Stimulated activated CD4-positive, alpha-beta T cell treated with anti-CD3 and anti-CD28 coated beads, TNF-alpha, amount 100 ng/mL, for 1 hour (primary cell): ENCODE data around the gene TGOLN2.

ENCODE experiments used
- DNase-seq, 3 donors: peaks; one replicate each; pipeline ENCODE4 v3.0.0-alpha.2; 2020; ENCODE audit warnings: low read depth in 3 of 3, low spot score in 1 of 3

Gene TGOLN2

DNA sequence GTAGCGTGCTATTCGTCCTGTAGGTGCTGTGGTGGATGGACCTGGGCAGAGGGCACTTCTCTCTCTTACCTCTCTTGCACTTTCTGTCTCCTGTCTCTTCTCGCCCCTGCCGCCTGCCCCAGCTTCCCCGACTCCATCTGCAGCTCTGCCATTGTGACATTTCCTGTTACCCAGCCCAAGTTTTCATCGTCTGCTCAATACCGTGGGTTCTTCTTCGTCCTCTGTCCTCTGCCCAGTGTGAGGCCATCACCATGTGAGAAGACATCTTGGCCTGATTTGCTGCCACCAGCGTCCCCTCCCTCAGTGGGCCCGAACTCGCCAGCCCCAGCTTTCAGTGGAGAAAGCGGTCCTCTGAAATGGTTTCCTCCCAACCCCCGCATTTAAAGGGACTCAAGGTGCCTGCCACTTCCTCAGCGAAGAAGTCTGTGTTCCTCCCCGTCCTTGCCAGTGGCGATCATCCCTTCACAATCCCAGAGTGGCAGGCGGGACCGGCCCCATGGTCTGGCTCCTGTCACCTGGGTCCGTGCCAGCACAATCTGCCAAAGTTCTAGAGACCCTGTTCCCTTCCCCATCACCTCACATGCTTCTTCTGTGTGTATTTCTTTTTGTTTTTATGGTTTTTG lies 18.0 kb downstream of the TGOLN2 start:
- no peak for DNase-seq

DNA sequence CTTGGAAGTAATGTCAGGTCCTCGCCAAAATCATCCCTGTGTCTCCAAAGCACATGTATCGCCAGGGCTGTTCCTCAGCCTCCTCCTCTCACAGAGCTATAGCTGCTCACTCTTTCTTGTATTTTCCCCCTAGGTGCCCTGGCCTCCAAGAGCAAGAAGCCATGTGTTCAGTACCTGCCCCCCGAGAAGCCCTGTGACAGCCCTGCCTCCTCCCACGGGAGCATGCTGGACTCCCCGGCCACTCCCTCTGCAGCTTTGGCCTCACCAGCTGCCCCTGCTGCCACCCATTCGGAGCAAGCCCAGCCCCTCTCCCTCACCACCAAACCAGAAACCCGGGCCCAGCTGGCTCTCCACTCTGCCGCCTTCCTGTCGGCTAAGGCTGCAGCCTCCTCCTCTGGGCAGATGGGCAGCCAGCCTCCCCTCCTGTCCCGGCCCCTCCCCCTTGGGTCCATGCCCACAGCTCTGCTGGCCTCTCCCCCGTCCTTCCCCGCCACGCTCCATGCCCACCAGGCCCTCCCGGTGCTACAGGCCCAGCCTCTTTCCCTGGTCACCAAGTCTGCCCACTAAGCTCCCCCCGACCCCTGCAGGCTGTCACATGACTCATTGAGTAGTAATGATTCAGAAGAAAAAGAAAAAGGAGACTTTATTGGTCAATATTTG lies 18.8 kb downstream of the TGOLN2 start:
- no peak for DNase-seq

DNA sequence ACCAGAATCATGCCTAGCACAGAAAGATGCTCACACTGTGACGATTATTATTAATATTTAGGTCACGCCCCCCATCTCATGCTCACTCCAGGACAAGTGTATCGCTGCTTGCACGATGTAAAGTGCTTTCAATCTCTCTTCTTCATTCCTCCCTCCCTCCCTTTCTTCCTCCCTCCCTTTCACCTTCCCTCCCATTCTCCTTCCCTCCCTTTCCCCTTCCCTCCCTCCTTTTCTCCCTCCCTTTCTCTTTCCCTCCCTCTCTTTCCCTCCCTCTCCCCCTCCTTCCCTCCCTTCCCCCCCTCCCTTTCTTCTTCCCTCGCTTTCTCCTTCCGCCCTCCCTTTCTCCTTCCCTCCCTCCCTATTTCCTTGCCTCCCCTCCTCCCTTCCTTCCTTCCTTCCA lies 19.6 kb downstream of the TGOLN2 start:
- DNase-seq = no peak

DNA sequence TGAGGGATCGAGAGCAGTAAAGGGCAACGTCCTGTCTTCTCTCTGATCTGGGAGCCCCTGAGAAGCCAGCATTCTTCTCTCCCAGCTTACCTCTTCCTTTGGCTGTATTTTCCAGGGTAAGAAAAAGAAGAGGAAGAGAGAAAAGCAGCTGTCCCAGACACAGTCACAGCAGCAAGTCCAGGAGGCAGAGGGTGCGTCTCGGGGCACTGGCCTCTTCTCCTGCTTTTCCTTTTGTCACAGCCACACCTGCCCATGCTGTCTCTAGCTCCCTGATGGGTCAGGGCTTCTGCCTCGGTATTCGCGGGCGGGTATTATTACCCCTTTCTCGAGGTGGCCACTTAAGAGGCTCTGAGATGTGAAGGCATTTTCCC lies 20.3 kb downstream of the TGOLN2 start:
- no peak for DNase-seq

DNA sequence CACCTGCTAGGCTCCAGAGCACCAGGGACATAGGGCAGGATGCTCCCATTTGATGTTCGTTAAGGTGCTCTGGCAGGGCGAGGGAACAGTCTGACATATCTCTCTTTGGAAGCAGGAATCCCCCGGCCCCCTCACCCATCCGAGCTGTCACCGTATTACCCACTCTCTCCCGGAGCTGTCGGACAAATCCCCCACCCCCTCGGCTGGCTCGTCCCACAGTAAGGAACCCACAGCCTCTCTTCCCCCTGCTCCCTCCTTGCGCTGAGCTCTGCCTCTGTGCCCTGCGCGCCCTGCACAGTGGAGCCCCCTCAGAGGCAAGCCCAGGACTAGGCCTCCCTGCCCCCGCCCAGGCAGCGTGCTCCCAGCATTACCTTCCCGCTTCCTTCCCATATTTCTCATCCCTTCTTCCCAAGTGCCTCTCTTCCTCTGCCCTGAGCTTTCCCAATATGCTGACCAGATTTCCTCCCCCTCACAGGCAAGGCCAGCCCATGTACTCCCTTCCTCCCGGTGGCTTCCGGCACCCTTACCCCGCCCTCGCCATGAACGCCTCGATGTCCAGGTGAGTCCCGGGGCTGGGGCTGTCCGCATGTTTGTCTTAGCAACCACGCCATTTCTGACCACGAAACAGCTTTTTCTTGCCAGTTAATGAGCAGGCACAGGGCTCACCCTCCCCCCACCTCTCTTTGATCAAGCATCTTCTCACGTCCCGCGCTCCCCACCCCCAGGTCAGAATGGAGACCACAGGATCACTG lies 23.8 kb downstream of the TGOLN2 start:
- no peak for DNase-seq

DNA sequence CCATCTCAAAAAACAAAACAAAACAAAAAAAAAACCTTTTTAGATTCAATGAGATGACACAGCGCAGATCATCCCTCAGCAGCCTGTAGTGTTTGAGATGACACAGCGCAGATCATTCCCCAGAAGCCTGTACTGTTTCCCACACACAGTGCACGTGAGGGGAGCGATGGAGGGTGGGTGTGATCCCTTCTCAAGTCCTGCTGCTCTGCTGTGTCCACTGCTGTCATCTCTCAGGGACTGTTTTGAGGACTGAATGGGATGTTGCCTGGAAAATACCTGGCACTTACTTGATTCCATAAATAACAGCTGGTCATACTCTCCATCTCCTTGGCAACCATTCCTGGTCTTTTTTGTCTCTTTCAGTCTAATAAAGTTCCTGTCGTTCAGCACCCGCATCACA lies 25.7 kb downstream of the TGOLN2 start:
- DNase-seq = no peak

DNA sequence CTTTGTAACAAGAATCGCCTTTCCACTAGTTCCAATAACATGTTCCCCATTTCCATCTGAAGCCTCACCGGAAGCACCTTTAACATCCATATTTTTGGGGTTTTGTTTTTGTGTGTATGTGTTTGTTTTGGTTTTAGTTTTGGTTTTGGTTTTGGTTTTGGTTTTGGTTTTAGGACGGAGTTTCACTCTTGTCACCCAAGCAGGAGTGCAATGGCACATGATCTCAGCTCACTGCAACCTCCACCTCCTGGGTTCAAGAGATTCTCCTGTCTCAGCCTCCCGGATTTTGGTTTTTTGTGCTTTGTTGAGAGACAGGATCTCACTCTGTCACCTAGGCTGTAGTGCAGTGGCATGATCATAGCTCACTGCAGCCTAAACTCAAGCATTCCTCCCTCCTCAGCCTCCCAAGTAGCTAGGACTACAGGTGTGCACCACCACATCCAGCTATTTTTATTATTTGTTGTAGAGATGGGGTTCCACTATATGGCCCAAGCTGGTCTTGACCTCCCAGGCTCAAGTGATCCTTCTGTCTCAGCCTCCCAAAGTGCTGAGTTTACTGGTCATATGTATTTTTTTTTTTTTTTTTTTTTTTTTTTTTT lies 36.3 kb downstream of the TGOLN2 start:
- no peak for DNase-seq

DNA sequence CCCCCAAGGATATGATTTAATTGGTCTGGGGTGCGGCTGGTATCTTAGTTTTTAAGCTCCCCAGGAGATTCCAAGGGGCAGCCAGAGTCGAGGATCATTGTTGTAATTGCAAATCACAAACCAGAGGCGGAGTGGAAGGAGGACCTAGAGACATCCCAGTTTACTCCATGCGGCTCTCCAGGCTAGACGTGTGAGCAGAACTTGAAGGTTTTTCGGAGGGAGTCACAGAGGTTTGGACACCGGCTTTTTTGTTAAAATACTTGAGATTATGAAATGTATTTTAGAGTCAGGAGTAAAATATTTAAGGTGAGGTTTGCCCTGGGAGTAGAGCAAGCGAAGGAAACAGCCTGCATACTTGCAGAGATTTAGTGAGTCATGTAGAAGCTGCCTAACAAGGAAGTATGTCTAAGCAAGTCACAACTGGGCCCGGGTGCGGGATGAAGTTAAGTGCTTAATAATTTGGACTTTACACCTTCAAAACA lies 39.5 kb downstream of the TGOLN2 start:
- DNase-seq = no peak

DNA sequence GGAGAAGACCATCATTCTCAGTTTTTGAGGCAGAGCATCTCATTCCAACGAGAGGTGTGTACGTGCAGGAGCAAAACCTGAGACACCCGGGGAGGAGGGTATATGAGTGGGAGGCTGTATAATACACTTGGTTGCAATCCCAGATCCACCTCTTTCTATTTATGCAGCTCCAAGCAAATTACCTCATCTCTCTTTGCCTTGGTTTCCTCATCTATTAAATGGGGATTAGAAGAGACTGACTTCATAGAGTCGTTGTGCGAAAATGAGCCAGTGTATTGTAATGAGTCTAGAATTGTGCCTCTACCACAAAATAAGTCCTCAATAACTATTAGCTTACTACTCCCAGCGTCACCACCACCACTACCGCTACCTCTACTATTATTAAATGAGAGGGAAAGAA lies 40.1 kb downstream of the TGOLN2 start:
- no peak for DNase-seq

DNA sequence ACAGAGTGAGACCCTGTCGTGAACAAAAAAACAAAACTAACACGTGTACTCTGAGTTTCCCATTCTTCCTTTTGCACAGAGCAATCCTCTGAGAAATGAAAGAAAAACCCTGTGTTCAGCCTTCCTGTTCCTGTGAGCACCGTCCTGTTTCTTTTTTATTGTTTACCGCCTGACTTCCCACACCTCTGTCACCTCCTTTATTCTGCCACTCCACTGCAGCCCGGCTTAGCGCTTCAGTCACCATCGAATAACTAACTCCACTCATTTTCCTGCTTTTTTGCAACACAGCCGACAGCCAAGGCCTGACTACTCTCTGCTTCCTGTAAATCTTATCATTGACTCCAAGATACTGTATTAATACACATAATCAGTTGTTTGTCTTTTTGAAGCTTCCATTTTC lies 40.9 kb downstream of the TGOLN2 start:
- no peak for DNase-seq

DNA sequence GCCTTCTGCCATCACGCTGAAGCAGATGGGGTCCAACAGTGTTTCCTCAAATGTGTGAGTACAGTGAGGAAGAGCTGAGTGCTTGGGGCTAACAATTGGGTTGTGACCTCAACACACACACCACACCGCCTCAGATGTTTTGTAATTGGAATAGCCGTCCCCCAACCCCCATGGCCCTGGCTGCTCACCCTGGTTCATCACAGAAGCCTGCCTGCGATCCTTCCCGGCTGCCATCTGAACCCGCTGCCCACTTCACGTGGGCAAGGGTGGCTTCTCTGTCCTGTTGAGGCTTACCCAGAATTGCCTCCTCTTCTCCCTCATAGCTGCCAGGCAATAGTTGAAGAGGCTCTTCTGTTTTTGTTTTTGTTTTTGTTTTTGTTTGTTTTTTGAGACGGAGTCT lies 44.1 kb downstream of the TGOLN2 start:
- DNase-seq = no peak

DNA sequence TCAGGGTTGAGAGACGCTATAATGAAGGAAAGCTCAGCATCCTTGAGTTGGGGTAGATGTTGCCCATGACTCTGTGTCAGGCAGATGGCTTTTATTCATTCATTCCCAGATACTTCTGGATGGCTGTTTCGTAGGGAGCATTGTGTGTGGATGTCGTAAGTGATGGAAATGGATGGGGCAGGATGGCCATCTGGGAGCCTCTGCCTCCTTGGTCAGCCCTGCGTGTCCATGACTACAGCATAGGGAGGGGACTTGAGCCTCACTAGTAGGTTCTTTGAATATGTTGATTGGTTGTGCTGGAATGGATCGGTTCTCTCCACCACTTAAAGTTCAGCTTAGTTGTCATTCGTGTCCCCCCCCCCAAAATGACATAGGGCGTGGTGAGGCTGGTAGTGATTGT lies 44.9 kb downstream of the TGOLN2 start:
- DNase-seq = no peak

DNA sequence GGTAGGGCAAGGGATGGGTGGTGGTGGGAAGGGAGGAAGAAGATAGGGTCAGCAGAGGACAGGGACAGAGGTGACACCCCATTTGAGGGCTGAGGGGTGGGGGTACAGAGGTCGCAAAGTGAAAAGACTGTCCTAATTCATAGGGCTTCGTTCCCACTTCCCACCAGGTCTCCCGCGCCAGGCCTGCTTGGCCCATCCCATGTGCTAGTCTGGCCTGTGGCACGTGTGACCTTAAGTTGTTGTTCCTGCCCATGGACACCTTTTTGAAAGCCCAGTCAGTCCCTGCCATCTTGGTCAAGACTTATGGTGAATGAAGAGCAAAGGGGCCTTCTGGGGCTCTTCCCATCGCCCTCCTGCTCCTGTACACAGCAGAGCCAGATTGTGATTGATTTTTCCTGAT lies 46.2 kb downstream of the TGOLN2 start:
- no peak for DNase-seq

DNA sequence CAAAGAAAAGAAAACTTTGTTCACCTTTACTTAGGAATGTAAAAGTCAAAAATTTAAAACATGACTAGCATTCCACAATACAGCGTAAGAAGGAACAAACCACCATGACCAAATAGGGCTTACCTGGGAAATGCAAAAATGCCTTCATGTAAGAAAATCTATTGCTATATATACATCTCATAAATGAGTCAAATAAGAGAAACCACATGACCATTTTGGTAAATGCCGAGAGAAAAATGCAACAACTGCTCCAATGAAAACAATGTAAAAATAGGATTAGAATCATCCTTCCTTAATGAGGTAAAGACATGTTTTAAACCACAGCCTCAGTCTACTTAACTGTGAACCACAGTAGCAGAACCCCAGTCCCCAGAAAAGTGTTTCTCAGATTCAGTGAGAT lies 49.4 kb downstream of the TGOLN2 start:
- DNase-seq = no peak

DNA sequence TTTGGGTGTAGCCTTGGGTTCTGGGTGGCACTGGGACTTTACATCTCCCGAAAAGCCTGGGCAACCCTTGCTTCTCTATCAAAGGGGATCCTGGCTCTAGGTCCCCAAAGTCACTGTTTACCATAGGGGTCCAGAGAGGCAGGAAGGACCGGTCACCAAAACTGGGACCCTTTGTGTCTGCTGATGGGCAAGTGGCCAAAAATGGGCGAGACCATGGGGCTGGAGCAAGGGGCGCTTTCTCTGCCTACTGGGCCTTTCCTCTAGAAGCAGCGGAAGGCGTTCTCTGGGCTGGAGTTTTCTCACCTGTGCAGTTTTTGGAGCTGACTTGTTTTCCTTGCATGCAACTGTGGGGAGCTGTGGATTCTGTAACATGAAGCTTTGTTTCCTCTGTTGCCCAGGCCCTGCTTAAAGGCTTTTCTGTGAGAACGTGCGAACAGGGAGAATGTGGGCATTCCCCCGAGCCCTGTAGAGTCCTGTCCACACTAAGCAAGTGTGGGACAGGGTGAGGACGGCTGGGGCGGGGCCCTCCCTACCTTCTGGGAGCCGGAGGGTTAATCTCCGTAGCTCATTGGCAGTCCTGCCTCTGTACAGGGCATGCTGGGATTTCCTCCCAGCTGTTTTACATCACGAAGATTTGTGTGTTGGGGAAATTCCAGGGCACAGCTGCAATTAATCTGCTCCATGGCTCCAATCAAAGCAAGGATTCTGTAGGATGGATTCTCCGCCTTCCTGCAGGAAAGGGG lies 50.2 kb downstream of the TGOLN2 start:
- no peak for DNase-seq

DNA sequence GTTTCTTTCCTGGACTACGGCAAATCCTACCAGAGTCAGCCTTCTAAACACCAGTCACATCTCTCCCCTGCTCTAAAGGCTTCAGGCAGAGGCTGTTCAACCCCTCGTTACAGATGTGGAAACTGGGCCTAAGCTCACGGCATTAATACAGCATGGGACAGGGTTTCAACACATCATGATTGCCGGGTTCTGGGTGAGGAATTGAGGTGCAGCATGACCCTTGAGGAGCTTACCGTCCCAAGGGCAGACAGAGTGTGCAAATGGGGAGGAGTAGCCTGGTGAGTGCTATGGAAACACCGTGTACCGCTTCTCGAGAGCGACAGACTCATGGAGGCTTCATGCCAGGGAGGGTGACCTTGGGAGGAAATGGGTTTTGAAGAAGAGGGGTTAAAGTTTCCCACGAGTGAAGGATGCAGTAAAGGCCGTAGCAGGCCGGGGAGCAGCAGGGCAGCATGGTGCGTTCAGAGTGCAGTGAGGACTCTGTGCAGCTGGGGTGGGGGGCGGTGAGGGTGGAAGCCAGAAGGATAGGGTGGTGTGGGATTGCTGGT lies 51.1 kb downstream of the TGOLN2 start:
- DNase-seq = no peak

DNA sequence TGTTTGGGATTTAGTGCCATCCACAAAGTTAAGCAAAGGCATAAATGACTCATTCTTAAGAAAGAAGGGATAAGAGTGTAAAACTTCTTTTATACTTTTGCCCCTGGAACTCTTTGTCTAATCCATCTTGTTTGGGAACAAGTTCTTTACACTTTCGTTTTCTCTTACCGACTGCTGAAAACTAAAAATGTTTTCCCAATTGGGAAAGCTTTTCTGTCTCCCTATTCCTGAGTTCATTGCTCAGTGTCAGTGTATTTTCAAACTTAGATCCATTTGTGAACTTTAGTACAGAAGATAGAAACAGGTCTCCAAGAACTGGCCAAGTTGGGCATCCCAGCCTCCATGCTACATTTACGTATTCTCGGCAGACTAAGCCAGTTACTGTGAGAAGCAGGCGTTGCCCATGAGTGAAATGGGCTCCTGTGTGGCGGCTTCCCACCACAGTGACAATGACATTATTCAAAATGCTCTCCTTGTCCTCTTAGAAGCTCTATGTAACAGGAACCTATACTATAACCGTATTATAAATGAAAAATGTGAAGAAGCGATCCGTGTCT lies 51.7 kb downstream of the TGOLN2 start:
- no peak for DNase-seq

DNA sequence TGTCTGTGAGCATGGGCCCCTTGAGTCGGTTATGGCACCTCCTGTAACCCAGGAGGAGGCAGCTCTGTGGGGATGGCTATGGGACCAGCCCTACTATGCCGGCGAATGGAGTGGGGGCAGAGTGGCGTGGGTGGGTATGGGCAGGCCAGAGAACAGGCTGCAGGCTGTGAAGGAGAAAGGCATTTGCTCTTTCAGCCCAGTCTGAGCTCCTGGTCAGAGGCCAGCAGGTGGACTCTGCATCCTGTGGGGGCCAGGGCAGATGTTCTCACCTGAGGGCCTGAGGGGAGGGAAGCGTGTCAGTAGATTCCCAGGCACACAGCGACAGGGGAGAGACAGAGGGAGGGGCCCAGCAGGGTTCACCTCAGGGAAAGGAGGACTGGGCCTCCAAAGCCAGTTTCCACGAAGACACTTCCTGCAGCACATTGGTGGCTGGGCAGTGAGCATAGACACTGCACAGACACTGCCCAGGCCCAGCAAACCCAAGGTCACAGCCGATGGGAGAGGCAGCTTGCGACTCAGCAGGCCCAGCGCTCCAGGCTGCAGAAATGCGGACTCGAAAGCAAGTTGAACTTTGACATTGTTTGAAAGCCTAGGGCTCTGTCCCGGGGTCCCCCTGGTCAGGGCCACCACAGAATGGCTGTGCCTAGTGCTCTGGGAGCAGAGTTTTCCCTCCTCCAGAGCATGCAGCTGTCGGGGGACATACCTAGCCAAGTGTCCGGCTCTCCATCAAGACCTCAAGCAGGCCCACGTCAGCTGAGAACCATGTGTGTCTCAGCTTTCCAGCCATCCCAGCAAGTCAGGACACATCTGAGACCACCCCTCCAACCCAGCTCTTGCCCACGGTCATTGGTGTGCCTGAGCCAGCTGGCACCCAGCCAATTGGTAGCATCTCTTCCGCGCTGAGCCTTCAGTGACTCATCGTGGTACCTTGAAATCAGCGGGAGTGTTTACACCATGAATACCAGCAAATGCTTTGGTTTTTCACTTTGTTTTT lies 53.8 kb downstream of the TGOLN2 start:
- no peak for DNase-seq

DNA sequence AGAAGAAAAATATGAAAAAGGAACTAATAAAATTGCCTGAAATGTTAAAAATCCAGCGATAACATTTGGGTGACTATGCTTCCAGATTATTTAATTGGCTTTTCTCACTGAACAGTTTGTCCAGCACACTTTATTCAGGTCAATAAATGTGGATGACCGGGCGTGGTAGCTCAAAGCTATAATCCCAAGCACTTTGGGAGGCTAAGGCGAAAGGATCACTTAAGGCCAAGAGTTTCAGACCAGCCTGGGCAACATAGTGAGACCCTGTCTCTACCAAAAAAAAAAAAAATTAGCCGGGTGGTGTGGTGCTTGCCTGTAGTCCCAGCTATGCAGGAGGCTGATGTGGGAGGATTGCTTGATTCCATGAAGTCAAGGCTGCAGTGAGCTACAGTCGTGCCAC lies 55.4 kb downstream of the TGOLN2 start:
- no peak for DNase-seq

DNA sequence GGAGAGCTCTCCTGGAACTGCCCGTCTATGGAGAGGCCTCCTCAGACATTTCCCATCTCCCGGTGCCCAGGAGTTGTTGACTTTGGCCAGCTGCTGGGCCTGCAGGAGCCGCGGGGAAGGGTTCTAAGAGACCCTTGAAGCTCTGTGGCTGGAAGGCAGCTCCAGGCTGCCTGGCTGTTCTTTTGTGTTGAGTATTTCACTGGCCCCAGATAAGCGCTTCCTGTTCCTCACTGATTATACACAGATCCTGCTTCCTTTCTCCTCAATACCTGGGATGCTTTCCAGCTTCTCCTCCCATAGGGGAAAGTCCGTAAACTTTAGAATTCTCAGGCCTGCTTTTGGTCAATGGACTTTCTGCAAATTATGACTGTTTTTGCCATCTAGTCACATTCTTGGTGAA lies 57.8 kb downstream of the TGOLN2 start:
- no peak for DNase-seq
